AML-193 (cell line): Measurements from ENCODE around the gene FKBP2.

ENCODE experiments used
- DNase-seq, 2 experiments: peaks; one replicate each; lab custom pipeline; 2025; lab: John Stamatoyannopoulos, UW

FKBP2 gene

DNA sequence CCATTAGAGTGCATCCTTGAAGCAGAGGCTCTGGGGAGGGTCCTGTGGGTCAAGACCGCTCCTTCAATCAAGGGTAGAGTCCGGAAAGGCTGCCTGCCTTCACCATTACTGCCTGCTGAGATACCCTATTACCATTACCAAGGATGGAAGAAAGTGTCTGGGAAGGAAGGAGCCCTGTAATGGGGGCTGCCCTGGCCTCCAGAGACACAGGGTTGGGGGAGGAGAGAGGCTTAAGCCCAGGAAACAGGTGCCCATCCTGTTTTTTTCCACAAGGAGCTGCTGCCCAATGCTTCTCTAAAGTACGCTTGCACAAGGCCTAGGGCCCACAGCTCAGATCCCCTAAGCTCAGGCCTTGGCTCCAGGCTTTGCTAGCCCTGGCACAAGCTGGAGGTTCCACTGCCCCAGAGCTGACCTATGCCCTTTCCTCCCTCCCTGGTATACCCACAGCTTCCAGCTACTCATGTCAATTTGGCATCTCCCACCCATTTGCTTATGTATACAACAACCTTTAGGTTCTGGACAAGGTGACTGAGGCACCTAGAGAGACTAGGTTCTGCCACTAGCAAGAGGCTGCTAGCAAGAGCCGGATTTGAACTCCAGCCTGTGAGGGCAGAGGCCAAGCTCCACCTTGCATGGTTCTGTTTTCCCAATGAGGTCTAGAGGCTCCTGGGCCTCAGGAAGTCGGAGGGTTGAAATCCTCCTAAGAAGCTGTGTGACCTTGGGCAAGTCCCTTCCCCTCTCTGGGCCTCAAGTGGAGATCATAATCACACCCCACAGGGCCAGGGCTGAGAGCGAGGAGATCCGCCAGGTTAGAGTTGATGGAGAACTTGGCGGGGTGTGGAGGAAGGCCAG is 8.9 kb downstream of the FKBP2 start:
- DNase-seq, result no peak

DNA sequence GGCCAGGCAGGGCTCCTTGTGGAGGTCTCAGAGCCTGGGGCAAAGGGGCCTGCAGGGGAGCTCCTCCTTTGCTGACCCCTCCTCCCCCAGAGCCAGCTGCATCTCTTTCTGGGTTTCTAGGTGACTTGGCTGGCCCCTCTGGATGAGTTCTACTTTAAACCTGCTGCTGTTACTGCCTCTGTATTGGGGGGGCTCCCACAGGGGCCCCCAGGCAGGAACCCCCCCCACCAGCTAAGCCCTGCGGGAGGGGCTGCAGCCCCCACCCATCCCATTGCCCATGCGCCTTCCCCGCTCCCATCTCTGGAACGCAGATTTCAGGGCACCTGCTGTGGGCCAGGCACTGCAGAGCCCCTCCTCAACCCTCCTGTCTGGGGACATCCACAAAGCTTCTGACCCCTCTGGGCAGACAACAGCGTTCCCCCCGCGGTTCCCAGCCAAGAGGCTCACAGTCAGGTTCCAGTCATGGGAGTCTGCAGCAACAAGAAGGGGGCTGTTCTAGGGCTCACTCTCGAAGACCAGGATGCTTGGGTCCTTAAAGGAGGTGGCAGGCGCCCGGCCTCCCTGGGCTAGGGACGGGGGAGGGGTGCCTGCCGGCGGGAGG is 9.6 kb downstream of the FKBP2 start:
- no peak for DNase-seq

DNA sequence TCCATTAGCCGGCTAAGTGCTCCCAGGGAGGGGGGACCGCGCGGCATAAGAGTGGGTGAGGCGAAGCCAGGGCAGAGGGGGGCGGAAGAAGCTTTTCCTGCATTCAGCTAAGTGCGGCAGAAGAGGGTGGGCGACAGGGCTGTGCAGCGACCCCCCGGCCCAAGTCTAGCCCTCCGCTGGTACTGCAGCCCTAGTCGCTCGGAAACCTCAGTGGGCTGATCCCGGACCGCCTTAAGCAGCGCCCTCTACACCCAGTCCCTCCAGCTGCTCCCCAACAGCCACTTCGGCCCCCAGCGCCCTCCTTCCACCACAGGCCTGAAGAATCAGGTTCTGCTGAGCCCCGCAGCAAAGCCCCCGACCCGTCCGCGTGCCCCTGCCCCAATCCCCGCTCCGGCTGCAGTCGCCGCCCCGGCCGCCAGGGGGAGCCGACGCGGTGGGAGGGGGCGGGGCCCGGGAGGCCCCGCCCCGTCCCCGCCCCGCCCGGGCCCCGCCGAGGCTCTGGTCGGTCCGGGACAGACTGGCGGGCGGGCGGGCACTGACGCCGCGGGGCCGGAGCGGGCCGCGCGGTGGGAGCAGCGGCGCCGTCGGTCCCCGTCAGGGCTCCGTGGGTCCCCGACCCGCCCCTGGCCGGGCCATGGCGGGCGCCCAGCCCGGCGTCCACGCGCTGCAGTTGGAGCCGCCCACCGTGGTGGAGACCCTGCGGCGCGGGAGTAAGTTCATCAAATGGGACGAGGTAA is 10.3 kb downstream of the FKBP2 start, which contains the start of gene PLCB3:
TSS of gene PLCB3 (plus strand) at position 515 of the 737 bp plus-strand sequence. CDS start at position 635, 120 bp downstream.
- peak; percentile 25 to 46 for DNase-seq

DNA sequence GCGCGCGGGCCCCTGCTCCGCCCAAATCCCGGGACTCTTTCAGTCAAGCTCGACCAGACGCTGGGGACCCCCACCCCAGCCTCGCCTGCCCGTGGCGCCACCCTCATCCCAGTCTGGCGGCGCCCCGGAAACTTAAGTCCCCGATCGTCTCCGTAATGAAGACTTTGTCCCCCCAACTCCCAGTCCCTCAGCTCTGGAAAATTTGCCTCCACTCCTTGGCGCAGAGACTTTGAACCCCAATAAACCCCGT is 10.8 kb downstream of the FKBP2 start:
- no peak for DNase-seq

DNA sequence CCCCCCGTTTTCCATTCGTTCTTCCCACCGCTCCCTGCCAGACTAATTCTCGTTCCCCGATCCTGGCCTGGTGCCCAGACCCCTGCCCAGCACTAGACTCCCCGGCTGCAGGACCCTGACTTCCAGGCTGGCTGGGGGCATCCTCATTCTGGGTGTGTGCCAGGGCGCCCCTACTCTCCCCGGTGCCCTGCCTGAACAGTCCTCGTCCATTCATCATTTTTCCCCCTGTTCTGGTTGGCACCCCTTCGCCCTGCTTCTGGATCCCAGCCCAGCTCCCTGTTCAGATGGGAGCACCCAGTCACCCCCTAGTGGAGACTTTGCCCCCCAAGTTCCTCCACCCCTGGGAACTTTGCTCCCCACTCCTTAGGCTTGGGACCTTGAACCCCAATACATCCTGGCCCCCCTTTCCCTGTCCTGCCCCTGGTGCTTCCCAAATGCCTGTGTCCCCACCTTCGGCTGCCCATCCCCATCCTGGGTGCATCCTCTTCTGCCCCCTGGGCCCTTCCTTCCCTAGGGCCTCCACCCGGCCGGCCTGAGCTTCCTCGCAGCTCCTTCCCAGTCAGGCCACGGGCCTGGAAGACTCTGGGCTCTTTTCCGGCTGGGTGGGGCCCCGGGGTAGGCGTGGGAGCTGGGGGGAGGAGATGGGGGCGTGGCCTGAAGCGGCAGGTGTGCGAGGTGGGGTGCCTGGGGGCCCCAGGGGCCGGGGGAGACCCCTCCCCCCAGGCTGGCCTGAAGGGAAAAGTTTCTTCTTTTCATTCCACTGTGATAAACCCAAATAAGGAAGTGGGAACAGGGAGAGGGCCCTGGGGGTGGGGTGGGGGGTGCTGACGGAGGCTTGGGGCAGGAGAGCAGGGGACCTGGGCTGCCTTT is 11.3 kb downstream of the FKBP2 start:
- no peak for DNase-seq

DNA sequence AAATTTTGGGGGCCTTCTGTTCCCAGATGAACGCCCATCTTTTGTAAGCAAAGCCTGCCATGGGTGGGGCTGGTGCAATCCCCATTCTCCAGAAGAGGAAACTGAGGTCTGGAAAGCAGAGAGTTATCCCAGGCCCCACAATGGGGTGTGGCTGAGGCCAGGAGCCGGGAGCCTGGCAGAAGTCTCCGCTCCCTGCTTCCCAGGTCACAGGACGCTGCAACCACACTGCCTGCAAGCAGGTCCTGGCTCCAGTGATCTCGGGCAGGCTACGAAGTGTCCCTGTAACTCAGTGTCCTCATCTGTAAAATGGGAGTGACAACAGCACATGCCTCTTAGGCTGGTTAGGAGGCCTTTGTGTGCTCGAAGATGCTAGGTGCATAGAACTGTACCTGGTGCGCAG is 12.1 kb downstream of the FKBP2 start:
- DNase-seq, result no peak

DNA sequence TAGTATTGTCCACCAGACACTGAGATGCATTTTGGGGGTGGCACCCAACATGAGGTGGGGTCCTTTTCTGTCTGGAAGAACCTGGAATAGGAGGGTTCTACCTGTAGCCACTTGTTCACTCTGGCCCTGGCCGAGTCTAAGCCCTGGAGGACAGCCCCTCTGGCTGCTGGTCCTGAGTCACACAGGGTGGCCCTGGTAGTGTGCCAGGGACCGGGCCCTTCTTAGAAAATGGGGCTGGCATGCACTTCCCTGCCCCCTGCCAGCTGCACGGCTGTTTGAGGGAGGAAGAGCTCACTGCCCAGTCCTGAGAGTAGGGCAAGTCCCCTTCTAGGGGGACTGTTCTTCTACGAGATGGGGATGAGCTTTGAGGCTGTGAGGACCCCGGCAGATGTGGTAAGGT is 12.6 kb downstream of the FKBP2 start:
- no peak for DNase-seq

DNA sequence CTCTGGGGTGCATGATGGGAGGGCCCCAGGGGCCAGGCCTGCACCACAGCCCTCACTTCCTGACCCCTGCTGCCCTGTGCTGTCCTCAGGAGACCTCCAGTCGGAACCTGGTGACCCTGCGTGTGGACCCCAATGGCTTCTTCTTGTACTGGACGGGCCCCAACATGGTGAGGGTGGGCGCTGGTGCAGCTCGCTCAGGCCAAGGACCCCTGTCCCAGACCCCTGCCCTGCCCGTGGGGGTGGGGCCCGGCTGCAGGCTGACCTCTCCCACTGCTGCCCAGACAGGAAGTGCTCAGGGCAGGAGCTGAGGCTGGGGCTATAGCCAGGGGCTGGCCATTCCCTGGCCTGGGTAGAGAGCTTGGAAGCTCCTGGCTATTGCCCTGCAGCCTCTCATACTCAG is 13.4 kb downstream of the FKBP2 start:
- DNase-seq, result no peak

DNA sequence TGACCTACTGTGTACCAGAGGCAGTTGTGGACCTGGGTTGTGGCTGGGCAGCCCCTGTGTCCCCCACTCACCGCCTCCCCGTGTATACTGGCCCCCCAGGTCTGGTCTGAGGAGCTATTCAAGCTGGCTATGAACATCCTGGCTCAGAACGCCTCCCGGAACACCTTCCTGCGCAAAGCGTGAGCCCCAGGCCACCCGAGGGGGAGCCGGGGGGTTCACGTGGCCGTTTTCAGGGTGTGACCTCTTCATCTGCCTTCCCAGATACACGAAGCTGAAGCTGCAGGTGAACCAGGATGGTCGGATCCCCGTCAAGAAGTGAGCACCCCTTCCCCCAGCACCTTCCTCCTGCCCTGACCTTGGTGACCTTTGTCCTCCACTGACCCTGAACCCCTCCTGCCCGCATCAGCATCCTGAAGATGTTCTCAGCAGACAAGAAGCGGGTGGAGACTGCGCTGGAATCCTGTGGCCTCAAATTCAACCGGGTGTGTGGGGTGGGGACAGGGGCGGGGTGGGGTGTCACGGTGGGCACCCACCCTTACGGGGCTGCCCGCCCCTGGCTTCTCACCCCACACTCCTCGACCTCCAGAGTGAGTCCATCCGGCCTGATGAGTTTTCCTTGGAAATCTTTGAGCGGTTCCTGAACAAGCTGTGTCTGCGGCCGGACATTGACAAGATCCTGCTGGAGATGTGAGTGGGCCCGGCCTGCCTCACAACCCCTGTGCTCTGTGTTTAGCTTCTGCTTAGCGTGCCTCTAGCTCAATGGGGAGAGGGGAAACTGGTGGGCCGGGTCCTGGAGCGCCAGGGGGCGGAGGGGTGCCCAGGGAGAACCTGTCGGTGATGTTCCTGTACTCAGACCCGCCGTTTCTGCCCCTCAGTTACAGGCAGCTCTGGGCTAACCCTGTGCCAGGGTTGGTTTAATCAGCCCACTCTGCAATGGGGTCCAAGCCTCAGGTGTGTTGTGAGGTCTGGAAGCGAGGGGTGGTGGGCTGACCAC is 14.5 kb downstream of the FKBP2 start:
- DNase-seq, result no peak

DNA sequence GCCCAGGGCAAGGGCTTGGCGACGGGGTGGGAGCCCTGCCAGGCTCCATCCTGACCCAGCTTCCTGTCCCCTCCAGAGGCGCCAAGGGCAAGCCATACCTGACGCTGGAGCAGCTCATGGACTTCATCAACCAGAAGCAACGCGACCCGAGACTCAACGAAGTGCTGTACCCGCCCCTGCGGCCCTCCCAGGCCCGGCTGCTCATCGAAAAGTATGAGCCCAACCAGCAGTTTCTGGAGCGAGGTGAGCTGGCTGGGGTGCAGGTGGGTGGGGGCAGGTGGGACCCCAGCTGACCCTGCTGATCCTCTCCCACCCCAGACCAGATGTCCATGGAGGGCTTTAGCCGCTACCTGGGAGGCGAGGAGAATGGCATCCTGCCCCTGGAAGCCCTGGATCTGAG is 15.4 kb downstream of the FKBP2 start:
- DNase-seq, result no peak

DNA sequence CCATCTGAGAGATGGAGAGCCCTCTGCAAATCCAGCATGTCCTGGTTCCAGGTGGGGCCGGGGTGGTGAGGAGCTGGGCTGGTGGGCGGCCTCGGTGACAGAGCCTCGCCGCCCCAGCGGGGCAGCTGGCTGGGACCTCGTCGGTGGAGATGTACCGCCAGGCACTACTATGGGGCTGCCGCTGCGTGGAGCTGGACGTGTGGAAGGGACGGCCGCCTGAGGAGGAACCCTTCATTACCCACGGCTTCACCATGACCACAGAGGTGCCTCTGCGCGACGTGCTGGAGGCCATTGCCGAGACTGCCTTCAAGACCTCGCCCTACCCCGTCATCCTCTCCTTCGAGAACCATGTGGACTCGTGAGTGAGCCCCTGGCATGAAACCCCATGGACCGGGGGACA is 17.5 kb downstream of the FKBP2 start:
- DNase-seq, result no peak

DNA sequence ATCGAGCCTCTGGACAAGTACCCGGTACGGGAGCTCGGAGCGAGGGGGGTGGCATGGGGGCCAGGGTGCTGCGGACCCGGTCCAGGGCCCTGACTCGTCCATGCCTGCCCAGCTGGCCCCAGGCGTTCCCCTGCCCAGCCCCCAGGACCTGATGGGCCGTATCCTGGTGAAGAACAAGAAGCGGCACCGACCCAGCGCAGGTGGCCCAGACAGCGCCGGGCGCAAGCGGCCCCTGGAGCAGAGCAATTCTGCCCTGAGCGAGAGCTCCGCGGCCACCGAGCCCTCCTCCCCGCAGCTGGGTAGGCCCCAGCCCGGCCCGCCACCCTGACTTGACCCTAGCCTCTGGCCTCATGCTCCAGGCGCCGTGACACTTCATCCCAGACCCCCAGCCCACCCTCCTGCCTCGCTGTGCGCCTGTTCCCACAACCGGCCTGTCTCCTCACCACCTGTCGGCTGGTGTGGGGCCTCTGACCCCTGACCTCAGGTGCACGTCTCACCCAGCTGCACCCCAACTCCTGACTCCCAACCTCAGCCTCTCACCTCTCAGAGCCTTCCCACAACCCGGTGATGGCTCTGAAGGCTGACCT is 18.1 kb downstream of the FKBP2 start:
- no peak for DNase-seq

DNA sequence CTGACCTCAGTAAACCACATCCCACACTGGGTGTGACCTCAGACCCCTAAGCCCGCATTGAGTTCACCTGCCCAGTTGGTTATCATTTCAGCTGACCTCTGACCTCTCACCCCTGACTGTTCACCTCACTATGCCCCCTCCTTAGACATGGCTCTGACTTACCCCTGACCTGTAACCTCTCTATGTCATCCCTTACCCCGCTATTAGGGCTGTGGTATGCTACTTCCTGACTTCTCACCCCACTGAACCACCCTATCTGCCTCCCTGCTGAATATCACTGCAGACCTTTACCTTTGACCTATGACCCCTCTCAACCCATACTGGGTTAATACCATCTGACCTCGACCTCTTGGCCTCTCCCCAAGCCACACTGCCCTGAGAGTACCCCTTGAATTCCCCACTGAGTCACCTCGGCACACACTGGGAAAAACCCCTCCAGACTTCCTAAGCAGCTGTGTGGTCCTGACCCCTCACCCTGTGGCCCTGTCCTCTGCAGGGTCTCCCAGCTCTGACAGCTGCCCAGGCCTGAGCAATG is 18.7 kb downstream of the FKBP2 start:
- DNase-seq, result no peak

DNA sequence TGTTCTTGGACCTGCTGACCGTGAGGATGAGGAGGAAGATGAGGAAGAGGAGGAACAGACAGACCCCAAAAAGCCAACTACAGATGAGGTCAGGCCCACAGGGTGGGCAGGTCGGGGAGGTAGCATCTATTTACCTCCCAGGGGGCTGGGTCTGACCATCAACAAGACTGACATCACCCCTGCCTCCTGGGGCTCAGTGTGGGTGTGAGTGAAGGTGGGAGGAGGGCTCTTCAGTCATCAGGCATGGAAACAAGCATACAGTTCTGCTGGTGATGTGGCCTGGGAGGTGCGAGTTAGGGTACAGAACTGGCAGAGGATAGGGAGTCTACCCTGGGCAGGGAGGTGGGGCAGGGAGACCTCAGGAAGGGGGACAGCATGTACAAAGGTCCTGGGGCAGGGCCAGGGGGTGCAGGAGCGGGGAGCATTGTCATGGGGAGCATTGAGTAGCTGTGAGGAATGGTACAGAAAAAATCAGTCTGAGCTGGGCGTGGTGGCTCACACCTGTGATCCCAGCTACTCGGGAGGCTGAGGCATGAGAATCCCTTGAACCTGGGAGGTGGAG is 19.3 kb downstream of the FKBP2 start:
- DNase-seq, result no peak

DNA sequence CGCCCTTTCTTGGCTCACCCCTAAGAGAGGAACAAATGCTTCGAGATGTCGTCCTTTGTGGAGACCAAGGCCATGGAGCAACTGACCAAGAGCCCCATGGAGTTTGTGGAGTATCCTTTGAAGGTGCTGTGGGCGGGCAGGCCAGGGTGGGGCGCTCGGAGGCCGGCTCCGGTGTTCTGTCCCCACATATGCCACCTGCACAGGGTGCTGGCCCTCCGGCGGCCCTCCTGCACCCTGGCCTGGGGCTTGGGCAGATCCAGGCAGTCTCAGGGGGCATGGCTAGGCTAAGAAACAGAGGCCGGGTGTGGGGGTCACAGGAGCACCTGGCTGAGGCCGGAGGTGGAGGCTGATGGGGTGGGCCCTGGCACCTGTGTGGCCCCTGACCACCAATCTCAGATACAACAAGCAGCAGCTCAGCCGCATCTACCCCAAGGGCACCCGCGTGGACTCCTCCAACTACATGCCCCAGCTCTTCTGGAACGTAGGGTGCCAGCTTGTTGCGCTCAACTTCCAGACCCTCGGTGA is 20.7 kb downstream of the FKBP2 start:
- DNase-seq, result no peak

DNA sequence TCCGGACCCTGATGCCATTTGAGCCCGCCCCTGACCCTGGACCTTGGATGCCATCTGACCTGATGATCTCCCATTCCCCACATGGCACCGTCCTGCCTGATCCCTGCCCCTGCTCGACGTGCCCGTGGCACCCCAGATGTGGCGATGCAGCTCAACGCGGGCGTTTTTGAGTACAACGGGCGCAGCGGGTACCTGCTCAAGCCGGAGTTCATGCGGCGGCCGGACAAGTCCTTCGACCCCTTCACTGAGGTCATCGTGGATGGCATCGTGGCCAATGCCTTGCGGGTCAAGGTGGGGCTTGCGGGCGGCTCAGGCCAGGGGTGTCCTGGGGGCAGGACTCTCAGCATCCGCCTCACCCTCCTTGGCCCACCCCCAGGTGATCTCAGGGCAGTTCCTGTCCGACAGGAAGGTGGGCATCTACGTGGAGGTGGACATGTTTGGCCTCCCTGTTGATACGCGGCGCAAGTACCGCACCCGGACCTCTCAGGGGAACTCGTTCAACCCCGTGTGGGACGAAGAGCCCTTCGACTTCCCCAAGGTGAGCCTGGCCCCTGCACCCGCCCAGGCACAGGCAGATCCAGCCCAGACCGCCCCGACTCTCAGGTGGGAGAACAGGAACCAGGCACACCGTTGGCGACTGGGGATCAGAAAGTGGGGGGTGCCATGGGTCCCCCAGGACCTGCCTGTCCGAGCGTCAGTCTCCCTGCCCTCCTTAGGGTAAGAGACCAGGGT is 21.5 kb downstream of the FKBP2 start:
- no peak for DNase-seq

DNA sequence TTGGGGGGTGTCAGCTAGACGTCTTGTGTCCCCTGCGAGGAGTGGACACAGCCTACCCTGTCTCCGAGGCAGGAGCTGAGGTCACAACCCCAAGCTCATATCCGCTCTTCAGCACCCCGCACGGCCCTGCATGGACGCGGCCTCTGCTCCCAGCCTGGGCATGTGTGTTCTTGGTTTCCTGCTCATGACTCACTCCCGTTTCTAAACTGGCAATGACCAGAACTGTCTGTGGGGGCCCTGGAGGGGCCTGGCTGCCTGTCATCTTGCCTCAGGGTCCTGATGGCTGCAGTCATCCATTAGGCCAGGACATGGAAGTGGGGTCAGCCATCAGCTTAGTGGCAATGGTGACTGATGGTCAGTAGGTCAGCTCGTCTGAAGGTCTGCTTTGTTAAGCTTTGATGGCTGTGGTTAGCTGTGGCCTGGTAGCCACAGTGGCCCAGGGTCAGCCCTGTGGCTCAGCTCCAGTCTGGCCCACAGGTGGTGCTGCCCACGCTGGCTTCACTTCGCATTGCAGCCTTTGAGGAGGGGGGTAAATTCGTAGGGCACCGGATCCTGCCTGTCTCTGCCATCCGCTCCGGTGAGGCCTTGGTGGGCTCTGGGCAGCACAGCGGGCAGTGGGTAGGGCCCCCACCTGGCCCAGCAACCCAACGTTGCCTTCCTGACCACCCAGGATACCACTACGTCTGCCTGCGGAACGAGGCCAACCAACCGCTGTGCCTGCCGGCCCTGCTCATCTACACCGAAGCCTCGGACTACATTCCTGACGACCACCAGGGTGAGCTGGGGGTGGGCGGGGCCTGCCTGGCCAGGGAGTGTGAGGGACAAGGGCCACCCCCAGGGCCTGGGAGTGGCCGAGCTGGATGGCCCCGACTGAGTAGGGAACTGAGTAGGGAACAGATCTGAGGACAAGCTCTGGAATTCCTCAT is 22.4 kb downstream of the FKBP2 start:
- no peak for DNase-seq

DNA sequence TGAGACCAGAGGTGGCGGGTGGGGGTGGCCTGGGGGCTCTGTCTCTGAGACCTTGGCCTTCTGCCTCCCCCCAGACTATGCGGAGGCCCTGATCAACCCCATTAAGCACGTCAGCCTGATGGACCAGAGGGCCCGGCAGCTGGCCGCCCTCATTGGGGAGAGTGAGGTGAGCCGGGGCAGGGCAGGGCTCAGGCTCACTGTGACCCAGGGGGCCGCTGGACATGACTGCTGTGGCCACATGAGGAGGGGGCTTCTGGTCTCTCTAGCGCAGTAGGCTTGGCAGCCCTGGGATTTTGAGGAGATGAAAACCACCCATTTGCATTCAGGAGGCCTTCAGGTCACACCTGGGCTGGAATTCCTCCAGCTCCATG is 23.0 kb downstream of the FKBP2 start:
- DNase-seq, result no peak
